Hepatocyte (in vitro differentiated cells): Measurements from ENCODE around the gene LPP.

ENCODE experiments used
- EZH2 ChIP-seq: fragments of 200-600 bp; sonication (generic); IDR thresholded peaks from 2 replicates; pipeline ENCODE4 v1.6.1; 2016; ENCODE audit warnings: antibody characterized with exemption, mild to moderate bottlenecking, borderline replicate concordance
- TF ChIP-seq, protein P1 (sequence below): fragments of 200-600 bp; sonication (generic); IDR thresholded peaks from 2 replicates; pipeline ENCODE4 v1.5.1; 2016; ENCODE audit warnings: antibody characterized with exemption, mild to moderate bottlenecking; ENCODE audit not compliant: poor library complexity

DNA sequence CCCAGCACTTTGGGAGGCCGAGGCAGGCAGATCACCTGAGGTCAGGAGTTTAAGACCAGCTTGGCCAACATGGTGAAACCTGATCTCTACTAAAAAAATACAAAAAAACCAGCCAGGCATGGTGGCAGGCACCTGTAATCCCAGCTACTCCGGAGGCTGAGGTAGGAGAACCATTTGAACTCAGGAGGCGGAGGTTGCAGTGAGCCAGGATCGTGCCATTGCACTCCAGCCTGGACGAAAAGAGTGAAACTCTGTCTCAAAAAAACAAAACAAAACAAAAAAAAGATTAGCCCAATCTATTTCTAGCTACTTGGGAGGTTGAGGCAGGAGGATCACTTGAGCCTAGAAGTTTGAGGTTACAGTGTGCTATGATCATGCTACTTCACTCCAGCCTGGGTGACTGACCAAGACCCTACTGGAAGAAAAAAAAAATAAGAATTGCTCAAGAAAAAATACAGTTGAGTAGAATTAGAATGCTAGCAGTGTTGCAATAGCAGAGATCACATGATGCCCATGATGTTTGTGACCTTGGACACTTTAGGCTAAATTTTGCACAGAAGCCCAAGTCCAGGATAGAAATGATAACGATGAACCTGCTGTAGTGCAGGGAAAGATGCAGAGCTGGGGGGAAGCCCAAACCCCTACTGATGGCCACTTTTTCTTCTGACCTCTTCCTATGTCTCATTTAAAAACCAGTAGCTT lies 162.2 kb downstream of the LPP start:
- TF ChIP-seq, protein P1, sequence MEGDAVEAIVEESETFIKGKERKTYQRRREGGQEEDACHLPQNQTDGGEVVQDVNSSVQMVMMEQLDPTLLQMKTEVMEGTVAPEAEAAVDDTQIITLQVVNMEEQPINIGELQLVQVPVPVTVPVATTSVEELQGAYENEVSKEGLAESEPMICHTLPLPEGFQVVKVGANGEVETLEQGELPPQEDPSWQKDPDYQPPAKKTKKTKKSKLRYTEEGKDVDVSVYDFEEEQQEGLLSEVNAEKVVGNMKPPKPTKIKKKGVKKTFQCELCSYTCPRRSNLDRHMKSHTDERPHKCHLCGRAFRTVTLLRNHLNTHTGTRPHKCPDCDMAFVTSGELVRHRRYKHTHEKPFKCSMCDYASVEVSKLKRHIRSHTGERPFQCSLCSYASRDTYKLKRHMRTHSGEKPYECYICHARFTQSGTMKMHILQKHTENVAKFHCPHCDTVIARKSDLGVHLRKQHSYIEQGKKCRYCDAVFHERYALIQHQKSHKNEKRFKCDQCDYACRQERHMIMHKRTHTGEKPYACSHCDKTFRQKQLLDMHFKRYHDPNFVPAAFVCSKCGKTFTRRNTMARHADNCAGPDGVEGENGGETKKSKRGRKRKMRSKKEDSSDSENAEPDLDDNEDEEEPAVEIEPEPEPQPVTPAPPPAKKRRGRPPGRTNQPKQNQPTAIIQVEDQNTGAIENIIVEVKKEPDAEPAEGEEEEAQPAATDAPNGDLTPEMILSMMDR, result no peak
- no peak for TF ChIP-seq EZH2
